Activated CD4-positive, alpha-beta T cell treated with anti-CD3 and anti-CD28 coated beads, Interleukin-2, amount 50 U/mL, for 24 hours (primary cell): ENCODE measurements around the gene RAB6D.
"Not testable (repeated sequence)": the region's sequence is repeated elsewhere in the genome, so short reads cannot be mapped to it uniquely, and the experiment has no call there.

ENCODE experiments used
- DNase-seq, 2 donors: peaks; one replicate each; pipeline ENCODE4 v3.0.0-alpha.2; 2020; ENCODE audit warnings: low read depth in 1 of 2, low spot score in 1 of 2

RAB6D gene

DNA sequence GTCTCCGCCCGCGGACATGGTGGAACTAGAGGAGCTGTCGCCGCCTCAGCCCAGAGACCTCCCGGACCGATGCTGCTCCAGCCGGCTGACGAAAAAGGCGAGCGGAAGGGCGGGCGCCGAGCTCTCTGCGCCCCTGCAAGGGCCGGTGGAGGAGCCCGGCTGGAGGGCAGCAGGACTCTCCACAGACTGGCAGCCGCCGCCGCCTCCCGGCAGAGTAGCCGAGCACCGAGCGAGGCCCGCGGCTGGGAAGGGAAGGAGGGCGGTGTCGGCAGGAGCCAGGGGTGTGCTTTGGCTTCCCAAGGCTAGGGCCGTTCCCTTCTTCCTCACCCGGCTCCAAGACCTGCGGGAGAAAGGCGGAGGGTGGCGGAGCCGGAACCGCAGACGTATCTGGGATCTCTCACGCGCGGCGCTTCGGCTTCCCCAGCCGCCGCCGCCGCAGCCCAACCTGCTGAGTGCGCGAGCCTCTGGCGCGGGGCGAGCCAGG lies at the start of gene RAB6D:
Gene RAB6D, minus strand, starts transcription at position 466 of the 484 bp plus-strand sequence. Its CDS starts 448 bp downstream, at position 18.
- not testable (repeated sequence) for DNase-seq

GRCh38 chr2:131413148-131413747 lies 49.3 kb upstream of the RAB6D start:
- peak in 1 of 2 donors; percentile 35 for DNase-seq

- no peak for DNase-seq
Measured at GRCh38 chr2:131410173-131410572, 46.2 kb upstream of the RAB6D start.

DNA sequence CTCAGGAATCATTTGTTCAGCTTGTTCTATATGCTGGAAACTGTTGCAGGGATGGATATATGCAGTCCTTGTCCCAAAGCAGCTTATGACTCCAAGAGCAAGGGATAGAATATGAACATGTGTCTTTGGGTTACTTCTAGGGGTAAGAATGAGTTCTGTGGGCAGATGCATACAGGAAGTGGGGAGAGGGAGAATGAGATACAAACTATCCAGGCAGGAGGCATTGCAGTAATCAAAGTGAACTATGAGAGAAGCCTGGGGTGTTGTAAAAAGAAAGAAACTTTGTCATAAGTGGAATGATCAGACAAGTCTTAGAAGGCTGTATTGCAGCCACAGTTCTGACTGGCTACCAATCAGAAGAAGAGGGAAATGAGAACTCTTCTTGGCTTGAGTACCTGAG lies 44.8 kb upstream of the RAB6D start:
- no peak for DNase-seq

DNA sequence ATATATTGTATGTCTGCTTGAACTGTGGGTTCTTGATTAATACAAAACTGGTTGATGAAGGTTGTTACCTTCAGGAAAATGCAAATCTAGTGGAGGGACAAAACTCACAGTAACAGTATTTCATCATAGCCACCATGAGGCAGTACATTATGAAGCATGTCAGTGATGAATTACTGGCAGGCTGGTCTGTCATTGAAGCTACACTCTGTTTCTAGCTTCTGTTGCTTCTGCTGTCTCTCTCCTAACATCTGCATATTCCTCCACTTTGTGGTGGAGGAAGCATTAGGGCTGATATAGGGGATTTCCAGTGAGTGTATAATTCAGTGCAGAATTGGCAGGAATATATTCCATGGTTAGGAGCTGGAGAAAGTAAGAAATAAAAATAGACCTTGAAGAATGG lies 44.2 kb upstream of the RAB6D start:
- no peak for DNase-seq

DNA sequence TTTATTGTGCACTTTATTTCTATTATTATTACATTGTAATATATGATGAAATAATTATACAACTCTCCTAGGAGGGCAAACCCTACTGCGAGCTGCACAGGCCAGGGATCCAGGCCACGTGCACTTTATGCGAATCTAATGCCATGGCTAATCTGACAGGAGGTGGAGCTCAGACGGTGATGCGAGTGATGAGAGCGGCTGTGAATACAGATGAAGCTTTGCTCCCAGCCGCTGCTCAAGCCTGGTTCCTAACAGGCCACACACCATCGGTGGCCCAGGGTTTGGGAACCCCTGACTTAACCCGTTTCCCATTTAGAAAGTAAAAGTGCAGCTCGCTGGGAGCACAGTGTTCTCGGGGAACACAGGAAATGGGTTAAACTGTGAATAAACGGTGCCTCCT lies 40.8 kb upstream of the RAB6D start:
- DNase-seq, result no peak

DNA sequence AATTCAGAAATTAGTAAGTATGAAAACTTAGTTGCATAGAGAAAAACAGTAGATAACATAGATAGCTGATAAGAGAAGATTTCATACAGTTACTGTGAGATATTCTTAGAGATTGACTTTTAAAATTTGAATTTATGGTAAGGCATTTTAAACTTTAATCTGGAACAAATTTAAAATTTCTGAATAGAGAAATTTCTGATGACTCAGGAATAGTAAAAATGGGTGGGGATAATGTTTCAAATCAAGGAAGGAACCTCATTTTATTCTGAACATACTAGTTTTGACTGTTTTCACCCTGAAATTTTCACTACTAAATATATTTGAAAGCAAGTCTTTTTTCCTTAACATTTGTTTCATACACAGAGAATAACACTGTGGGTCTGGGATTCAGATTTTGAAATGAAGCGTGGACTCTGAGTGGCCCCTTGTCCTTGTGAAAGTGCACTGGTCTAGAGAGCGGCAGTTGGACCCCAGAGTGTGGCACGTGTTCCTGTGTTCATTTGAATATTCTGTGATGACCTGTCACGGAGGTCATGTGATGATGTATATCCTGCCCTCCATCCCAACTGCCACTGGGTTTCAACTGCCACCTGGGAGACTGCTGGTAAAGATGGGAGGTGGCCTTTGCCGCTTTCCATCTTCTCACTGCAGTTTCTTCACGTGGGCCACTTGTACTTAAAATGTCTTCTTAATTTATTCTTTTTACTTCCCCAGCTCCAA lies 38.5 kb upstream of the RAB6D start:
- no peak for DNase-seq

- no peak for DNase-seq
Measured at GRCh38 chr2:131400849-131401248, 36.9 kb upstream of the RAB6D start.

DNA sequence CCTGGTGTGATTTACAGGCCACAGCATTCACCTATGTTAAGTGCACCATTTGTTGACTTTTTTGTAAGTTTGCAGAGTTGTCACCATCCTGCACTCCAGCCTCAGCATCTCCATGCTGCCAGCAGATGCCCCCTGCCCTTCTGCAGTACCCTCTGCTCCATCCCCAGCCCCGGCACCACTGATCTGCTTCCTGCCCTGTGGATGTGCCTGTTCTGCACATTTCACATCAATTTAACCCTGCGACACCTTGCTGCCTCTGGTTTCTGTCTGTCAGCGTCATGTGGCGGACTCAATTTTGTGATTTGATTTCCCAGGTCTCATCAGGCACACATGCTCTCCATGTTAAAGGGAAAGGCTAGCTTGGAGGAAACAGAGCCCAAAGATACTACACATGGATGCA lies 36.5 kb upstream of the RAB6D start:
- DNase-seq, result not testable (repeated sequence)

DNA sequence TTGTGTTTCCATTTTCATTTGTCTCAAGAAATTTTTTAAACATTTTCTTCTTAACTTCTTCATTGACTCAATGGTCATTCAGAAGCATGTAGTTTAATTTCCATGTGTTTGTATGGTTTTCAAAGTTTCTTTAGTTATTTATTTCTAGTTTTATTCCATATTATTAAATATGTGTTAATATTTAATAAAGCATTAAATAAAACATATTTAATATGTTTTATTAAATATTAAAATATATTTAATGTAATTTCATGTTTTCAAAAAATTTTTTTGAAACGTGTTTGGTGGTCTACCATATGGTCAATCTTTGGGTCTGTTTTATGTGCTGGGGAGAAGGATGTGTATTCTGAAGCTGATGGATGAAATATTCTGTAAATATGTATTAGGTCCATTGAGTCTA lies 32.2 kb upstream of the RAB6D start:
- not testable (repeated sequence) for DNase-seq

GRCh38 chr2:131395024-131395645 lies 31.2 kb upstream of the RAB6D start:
- DNase-seq, result not testable (repeated sequence)

- DNase-seq, result no peak
Measured at GRCh38 chr2:131394147-131394931, 30.4 kb upstream of the RAB6D start.

- not testable (repeated sequence) for DNase-seq
Measured at GRCh38 chr2:131391953-131392352, 28.0 kb upstream of the RAB6D start.

- not testable (repeated sequence) for DNase-seq
Measured at GRCh38 chr2:131391471-131391870, 27.5 kb upstream of the RAB6D start.

DNA sequence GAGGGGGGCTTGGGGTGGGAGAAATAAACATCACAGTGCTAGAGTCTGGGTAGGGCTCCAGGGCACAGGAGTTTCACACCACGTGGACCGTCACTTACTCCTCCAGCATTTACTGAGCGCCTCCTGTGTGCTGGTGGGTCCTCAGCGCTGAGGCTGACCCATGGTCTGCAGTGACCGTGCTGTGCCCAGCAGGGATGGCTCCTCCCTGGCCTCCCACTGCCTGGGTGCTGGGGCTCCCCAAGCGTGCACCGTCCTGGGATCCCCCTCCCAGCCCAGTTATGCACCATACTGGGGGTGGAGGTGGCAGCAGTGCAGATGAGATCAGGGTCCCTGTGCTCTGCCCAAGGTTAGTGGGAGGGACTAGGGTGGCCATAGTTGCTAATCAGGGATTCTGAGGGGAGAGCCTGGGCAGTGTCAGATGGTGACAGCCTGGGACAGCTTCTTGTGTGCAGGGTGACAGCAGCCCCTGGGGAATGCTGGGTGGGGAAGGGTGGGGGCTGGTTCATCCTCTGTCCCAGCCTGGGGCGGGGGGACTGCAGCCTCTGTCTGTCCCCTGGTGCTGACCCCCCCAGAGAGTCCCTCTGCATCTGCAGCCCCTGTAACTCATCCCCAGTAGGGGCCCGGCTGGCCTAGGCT lies 26.6 kb upstream of the RAB6D start:
- DNase-seq, result not testable (repeated sequence)

DNA sequence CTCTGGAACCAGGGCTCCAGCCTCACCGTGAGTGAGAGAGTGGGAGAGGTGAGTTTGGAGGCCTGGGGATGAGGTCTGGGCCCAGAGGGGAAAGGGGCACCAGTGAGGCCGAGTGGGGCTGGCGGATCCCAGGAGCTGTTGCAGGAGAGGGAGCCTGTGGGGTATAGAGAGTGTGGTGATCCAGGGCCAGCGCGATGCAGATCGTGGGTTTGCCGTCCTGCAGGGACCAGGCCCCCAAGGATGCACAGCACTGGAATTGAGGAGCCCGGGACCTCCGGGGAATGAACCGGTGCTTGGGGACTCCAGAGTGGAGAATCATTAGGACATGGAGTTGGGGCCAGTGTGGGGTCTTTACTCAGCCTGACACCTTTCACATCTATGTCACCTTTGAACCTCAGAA lies 25.7 kb upstream of the RAB6D start:
- no peak for DNase-seq

DNA sequence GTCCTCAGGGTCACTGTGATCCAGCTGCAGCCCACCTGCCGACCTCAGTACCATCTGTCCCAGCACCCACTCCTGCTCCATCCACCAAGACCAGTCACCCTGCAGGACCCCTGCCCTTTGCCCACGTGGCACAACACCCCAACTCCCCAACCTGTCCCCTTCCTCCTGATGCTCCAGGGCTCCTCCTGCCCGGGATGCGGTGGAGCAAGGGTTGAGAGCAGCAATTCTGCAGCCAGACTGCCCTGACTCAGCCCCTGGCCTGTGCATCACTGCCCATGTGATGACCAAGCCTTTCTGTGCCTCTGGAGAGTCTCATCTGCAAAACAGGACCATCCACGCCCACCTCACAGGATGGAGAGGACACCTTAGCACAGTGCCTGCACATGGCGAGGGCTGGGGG lies 24.9 kb upstream of the RAB6D start:
- not testable (repeated sequence) for DNase-seq

DNA sequence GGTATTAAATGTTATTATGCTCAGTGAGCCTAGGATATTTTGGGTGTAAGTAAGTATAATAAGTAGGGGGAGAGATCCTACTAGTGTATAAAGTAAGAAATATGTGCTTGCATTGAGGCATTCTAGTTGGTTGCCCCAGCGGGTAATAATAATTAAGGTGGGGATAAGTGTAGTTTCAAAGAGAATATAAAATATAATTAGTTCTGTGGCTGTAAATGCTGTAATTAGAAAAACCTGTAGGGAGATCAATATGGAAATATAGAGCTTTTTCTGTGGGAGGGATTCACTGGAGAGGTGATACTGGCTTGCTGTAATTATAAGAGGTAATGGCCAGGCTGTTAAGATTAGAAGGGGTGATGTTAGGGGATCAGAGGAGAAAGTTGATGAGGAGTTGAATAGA lies 9.1 kb upstream of the RAB6D start:
- not testable (repeated sequence) for DNase-seq

DNA sequence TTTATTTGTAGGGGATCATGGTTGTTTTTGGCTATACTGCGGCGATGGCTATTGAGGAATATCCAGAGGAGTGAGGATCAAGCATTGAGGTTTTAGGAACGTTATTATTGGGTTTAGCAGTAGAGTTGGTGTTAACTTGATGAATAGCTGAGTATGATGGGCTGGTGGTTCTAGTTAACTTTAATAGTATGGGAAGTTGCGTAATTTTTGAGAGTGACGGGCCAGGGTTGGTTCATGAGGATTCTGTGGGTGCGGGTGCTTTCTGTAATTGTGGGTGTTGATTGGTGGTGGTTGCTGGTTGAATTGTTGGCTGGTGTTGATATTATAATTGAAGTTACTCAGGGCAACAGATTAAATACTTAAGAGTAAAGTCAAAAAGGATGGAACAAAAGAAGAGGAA lies 6.0 kb upstream of the RAB6D start:
- DNase-seq, result no peak

DNA sequence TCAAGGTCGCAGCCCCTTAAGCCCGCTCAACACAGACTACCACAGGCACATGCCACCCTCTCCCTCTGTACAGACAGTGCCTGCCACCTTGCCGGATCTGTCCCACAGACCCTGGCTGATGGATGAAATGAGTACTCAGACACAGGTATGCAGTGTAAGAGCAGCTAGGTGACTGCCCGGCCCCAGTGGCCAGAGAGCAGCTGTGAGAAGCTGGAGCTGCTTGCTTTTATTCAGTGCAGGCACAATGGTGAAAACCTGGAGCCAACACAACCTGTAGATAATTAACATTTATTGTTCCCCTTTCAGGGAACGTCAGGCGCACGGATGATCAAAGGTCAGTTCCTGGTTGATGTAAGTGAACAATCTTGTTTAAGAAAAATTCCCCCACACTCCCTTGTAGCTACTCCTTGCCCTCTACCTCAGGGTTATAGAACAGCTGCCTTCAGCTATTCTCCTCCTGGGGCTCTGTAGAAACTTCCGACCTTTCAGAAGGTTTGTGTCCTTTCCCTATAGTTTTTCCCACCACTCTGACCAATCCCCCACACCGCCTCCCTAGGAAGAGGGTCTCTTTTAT lies 4.6 kb upstream of the RAB6D start:
- DNase-seq, result not testable (repeated sequence)

GRCh38 chr2:131367352-131367751 lies 3.4 kb upstream of the RAB6D start:
- DNase-seq, result no peak
